Medulla oblongata (tissue), 1 donor: Measurements from ENCODE around the gene PDE7B.

Experiments used
- DNase-seq: peaks from one replicate; pipeline ENCODE4 v3.0.0-alpha.2; 2015; ENCODE audit errors: extremely low spot score

The PDE7B gene

DNA sequence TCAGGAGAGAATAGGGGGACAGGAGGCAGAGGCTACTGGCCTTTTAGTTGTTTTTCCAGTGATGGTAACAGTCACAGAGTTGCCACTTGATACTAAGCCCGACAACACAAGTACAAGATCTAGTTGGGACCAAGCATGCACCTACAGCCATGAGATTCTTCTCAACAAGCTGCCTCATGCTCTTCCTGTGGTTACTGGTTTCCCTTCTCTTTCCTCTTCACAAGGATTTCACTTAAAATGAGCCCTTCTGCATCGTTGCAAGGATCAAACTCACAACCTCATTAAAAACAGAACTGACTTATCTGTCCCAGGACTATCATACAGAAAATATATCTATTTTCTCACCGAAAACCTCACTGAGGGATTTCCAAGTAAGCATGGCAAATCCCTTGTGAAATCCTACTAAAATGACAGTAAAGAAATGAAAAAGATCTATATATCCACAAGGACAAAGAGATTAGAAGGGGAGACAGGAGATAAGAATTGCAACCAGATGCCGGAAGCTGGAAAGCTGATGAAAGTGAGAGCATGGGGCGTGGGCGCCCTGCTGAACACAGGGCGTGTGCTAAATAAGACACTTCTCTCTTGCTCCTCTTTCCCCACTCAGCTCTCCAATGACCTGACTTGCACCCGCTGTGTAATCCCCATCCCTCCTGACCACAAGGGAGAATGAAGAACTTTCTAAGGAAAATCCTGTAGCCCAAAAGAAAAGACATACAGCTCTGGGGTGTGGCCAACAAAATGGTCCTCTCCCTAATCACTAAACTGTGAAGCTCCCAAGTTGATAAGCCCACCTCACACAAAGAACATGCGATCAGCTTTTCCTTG is 385.2 kb downstream of the PDE7B start:
- DNase-seq = no peak

DNA sequence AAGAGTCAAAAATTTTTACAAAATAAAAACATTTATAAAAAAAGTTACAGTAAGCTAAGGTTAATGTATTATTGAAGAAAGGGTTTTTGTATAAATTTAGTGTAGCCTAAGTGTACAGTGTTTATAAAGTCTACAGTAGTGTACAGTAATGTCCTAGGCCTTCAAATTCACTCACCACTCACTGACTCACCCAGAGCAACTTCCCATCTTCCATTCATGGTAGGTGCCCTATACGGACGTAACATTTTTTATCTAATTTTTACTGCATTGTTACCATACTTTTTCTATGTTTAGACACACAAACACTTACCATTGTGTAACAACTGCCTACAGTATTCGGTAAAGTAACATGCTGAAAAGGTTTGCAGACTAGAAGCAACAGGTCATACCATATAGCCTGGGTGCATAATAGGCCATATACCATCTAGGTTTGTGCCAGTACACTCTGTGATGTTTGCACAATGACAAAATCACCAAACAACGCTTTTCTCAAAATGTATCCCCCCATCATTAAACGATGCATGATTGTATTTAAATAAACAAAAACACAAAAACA is 392.6 kb downstream of the PDE7B start:
- DNase-seq = no peak
